Mesothelial cell of epicardium (in vitro differentiated cells): ENCODE results near the gene MYL9. TPM values are rescaled to one million over a fixed set of nuclear protein-coding genes. Genes with fewer than 3 reads are reported as not detected.

Experiments used
- DNase-seq, 2 experiments: peaks; one replicate each; pipeline ENCODE4 v3.0.0; 2021; ENCODE audit warnings: low spot score in 2 of 2; ENCODE audit not compliant: unreplicated experiment in 2 of 2
- H3K27ac Mint-ChIP-seq: 2 replicates; pipeline ENCODE4 v1.8.0; 2021; ENCODE audit warnings: mixed read lengths
- H3K27me3 Mint-ChIP-seq: 2 replicates; pipeline ENCODE4 v1.8.0; 2021; ENCODE audit warnings: low read depth, mixed read lengths
- H3K36me3 Mint-ChIP-seq: 2 replicates; pipeline ENCODE4 v1.8.0; 2021; ENCODE audit warnings: mixed read lengths
- H3K4me1 Mint-ChIP-seq: 2 replicates; pipeline ENCODE4 v1.8.0; 2021; ENCODE audit warnings: mixed read lengths
- H3K4me3 Mint-ChIP-seq: 2 replicates; pipeline ENCODE4 v1.8.0; 2021; ENCODE audit warnings: mild to moderate bottlenecking, moderate library complexity, mixed read lengths
- H3K9me3 Mint-ChIP-seq: 2 replicates; pipeline ENCODE4 v1.8.0; 2021; ENCODE audit warnings: mixed read lengths
- CTCF ChIP-seq: fragments of 200-600 bp; sonication (generic); IDR thresholded peaks from one replicate; pipeline ENCODE4 v1.5.0; 2021; ENCODE audit warnings: antibody characterized with exemption; ENCODE audit not compliant: unreplicated experiment
- total RNA-seq: library from RNA; stranded (reverse); gene quantifications from 3 replicates; pipeline ENCODE4 v1.2.1, GENCODE V29; 2021

MYL9 gene
- total RNA-seq, 1 donor from 2014 or later: 238 TPM

GRCh38 chr20:36573798-36574365 is 32.6 kb downstream of the MYL9 start:
- Mint-ChIP-seq H3K4me3 (peak overlapping the region; percentile 81), H3K27ac (peak overlapping the region; percentile 97), H3K4me1 (peaks cover 46% of the 10 kb centered on the region), H3K36me3 (peaks cover 3% of the 10 kb centered on the region), H3K9me3 (no peaks in the 10 kb centered on the region), H3K27me3 (no peaks in the 10 kb centered on the region)
- peak; percentile 40 to 66 for DNase-seq
- TF ChIP-seq CTCF: no peak

- H3K27ac Mint-ChIP-seq: peak overlapping the region; percentile 97
- TF ChIP-seq CTCF: no peak
- H3K36me3 Mint-ChIP-seq: peaks cover 5% of the 10 kb centered on the region
- H3K27me3 Mint-ChIP-seq: no peaks in the 10 kb centered on the region
- peaks cover 45% of the 10 kb centered on the region for H3K4me1 Mint-ChIP-seq
- no peaks in the 10 kb centered on the region for H3K9me3 Mint-ChIP-seq
- peak overlapping the region; percentile 81 for H3K4me3 Mint-ChIP-seq
- peak; percentile 67 to 80 for DNase-seq
These were observed 33.2 kb downstream of the MYL9 start for GRCh38 chr20:36574366-36575135.

- Mint-ChIP-seq H3K36me3 (peaks cover 12% of the 10 kb centered on the region), H3K9me3 (no peaks in the 10 kb centered on the region), H3K4me3 (peak overlapping the region; percentile 81), H3K4me1 (peaks cover 46% of the 10 kb centered on the region), H3K27me3 (no peaks in the 10 kb centered on the region), H3K27ac (peak overlapping the region; percentile 97)
- TF ChIP-seq CTCF: no peak
- no peak for DNase-seq
These were observed 34.7 kb downstream of the MYL9 start for GRCh38 chr20:36576081-36576445.

GRCh38 chr20:36578356-36579041 is 37.2 kb downstream of the MYL9 start:
- no peak for TF ChIP-seq CTCF
- Mint-ChIP-seq H3K4me1 (peaks cover 27% of the 10 kb centered on the region), H3K27ac (no peak overlapping the region), H3K27me3 (no peaks in the 10 kb centered on the region), H3K36me3 (peaks cover 16% of the 10 kb centered on the region), H3K9me3 (no peaks in the 10 kb centered on the region), H3K4me3 (no peak overlapping the region)
- no peak for DNase-seq

- Mint-ChIP-seq H3K4me1 (peaks cover 22% of the 10 kb centered on the region), H3K4me3 (no peak overlapping the region), H3K27ac (peak overlapping the region; percentile 35), H3K9me3 (no peaks in the 10 kb centered on the region), H3K27me3 (no peaks in the 10 kb centered on the region), H3K36me3 (peaks cover 20% of the 10 kb centered on the region)
- DNase-seq: no peak
- no peak for TF ChIP-seq CTCF
These were observed 38.8 kb downstream of the MYL9 start for GRCh38 chr20:36579996-36580545.
